GM12878 (cell line): Measurements from ENCODE around the gene JTB. TPM values are rescaled to one million over a fixed set of nuclear protein-coding genes. Genes with fewer than 3 reads are reported as not detected.
A peak's percentile ranks its signal among the peaks of the same experiment; 100 is the strongest.

Source experiments
- ATF7 ChIP-seq: fragments of 450-650 bp; IDR thresholded peaks from 2 replicates; pipeline ENCODE4 v1.6.1; 2016; ENCODE audit warnings: low read depth, mild to moderate bottlenecking
- BCL11A ChIP-seq: IDR thresholded peaks from 2 replicates; pipeline ENCODE4 v1.6.1; 2011; ENCODE audit warnings: low read depth, low read length
- BCLAF1 ChIP-seq: fragments of 450-650 bp; IDR thresholded peaks from 2 replicates; pipeline ENCODE4 v1.6.1; 2017; ENCODE audit warnings: antibody characterized with exemption, mild to moderate bottlenecking, moderate library complexity
- CREB1 ChIP-seq: IDR thresholded peaks from 2 replicates; pipeline ENCODE4 v1.6.1; 2012; ENCODE audit warnings: low read depth, mild to moderate bottlenecking, inconsistent platforms
- IRF4 ChIP-seq: IDR thresholded peaks from 2 replicates; pipeline ENCODE4 v1.6.1; 2011; ENCODE audit warnings: low read depth, low read length
- IRF5 ChIP-seq: fragments of 450-650 bp; IDR thresholded peaks from 2 replicates; pipeline ENCODE4 v1.6.1; 2017; ENCODE audit warnings: borderline replicate concordance
- KDM1A ChIP-seq: fragments of 200-600 bp; sonication (generic); IDR thresholded peaks from 2 replicates; pipeline ENCODE4 v1.6.1; 2016; ENCODE audit warnings: borderline replicate concordance
- MAX ChIP-seq: IDR thresholded peaks from 2 replicates; pipeline ENCODE4 v1.6.1; 2012; ENCODE audit warnings: low read depth, low read length, improper control_type of control experiment
- MYC ChIP-seq: IDR thresholded peaks from 2 replicates; pipeline ENCODE4 v1.6.1; 2011; ENCODE audit warnings: mild to moderate bottlenecking, low read length, moderate library complexity, inconsistent platforms; ENCODE audit not compliant: insufficient read depth, insufficient replicate concordance, insufficient read length, severe bottlenecking
- NFYA ChIP-seq: IDR thresholded peaks from 2 replicates; pipeline ENCODE4 v1.6.1; 2011; ENCODE audit warnings: low read depth, mild to moderate bottlenecking, low read length, improper control_type of control experiment, borderline replicate concordance
- POLR2A ChIP-seq: IDR thresholded peaks from 2 replicates; pipeline ENCODE4 v1.6.1; 2011; ENCODE audit warnings: low read depth, mild to moderate bottlenecking, low read length
- RB1 ChIP-seq: fragments of 450-650 bp; formaldehyde crosslinking; IDR thresholded peaks from 2 replicates; pipeline ENCODE4 v1.6.1; 2017; ENCODE audit warnings: mild to moderate bottlenecking, borderline replicate concordance
- RELA ChIP-seq: fragments of 450-650 bp; IDR thresholded peaks from 2 replicates; pipeline ENCODE4 v1.8.0; 2014; ENCODE audit warnings: borderline replicate concordance; ENCODE audit not compliant: partially characterized antibody
- RUNX3 ChIP-seq: IDR thresholded peaks from 2 replicates; pipeline ENCODE4 v1.6.1; 2012; ENCODE audit warnings: low read length, inconsistent platforms
- SIX5 ChIP-seq: IDR thresholded peaks from 2 replicates; pipeline ENCODE4 v1.6.1; 2011; ENCODE audit warnings: mild to moderate bottlenecking, low read depth, low read length, moderate library complexity; ENCODE audit not compliant: severe bottlenecking
- SKIL ChIP-seq: fragments of 450-650 bp; IDR thresholded peaks from 2 replicates; pipeline ENCODE4 v1.6.1; 2017; ENCODE audit warnings: mild to moderate bottlenecking, low read depth, inconsistent platforms; ENCODE audit not compliant: poor library complexity, severe bottlenecking
- SRF ChIP-seq, 2 experiments: IDR thresholded peaks; 2 replicates each; pipeline ENCODE4 v1.6.1; 2011; ENCODE audit warnings: low read depth in 2 of 2, low read length in 2 of 2, mild to moderate bottlenecking in 1 of 2, moderate library complexity in 1 of 2
- STAT1 ChIP-seq: fragments of 450-650 bp; conservative IDR thresholded peaks from 2 replicates; pipeline ENCODE4 v1.6.1; 2014; ENCODE audit warnings: antibody characterized with exemption, mild to moderate bottlenecking
- SUZ12 ChIP-seq: fragments of 200-600 bp; sonication (generic); IDR thresholded peaks from one replicate; pipeline ENCODE4 v1.6.1; 2018; ENCODE audit warnings: antibody characterized with exemption, mild to moderate bottlenecking; ENCODE audit not compliant: unreplicated experiment
- TARDBP ChIP-seq: IDR thresholded peaks from 2 replicates; pipeline ENCODE4 v1.6.1; 2016; ENCODE audit warnings: borderline replicate concordance
- TCF12 ChIP-seq: IDR thresholded peaks from 2 replicates; pipeline ENCODE4 v1.6.1; 2011; ENCODE audit warnings: low read depth, mild to moderate bottlenecking, low read length
- USF1 ChIP-seq: IDR thresholded peaks from 2 replicates; pipeline ENCODE4 v1.6.1; 2011; ENCODE audit warnings: borderline replicate concordance, low read depth, mild to moderate bottlenecking, moderate library complexity, mixed read lengths, low read length; ENCODE audit not compliant: insufficient read depth; ENCODE audit errors: extremely low read length
- ZNF207 ChIP-seq: fragments of 450-650 bp; IDR thresholded peaks from 2 replicates; pipeline ENCODE4 v1.6.1; 2014; ENCODE audit warnings: antibody characterized with exemption, mild to moderate bottlenecking, borderline replicate concordance
- polyA plus RNA-seq, 11 experiments: library from polyadenylated mRNA; depleted of rRNA in 4 of 11; unstranded in 6 of 11; stranded (reverse) in 5 of 11; fragments of >200 nt; fragmentation: Nextera tagmentation in 4 of 11; fragmentation: Illumina TruSeq in 1 of 11; extraction: Ambion mirVana in 4 of 11; extraction: Trizol in 1 of 11; gene quantifications; 1 replicate in 1 of 11; 2 replicates in 10 of 11; pipeline versions ENCODE4 v1.2.1 to v1.2.3, GENCODE V29; 2011 to 2016; ENCODE audit warnings: inconsistent platforms in 2 of 11, missing spikeins in 2 of 11, low read depth in 1 of 11
- total RNA-seq, 4 experiments: library from RNA; depleted of rRNA in 3 of 4; stranded (reverse); fragments of >200 nt in 3 of 4; fragmentation: Illumina TruSeq in 1 of 4; extraction: Trizol in 1 of 4; gene quantifications; 2 replicates each; pipeline versions ENCODE4 v1.2.1 to v1.2.3, GENCODE V29; 2013 to 2021

JTB gene
- total and polyA plus RNA-seq, 10 of the 15 experiments (the other 5 are each of a cell fraction or from before 2014, with no cell fraction given) = 25.0 to 298 (median 155) TPM

- no peak for TF ChIP-seq TARDBP
- TF ChIP-seq NFYA = peak; percentile 91
- 0 out of 2 replicates have a peak, but pooled peaks have one; percentile 5 for TF ChIP-seq IRF5
- peak; percentile 73 for TF ChIP-seq TCF12
- no peak for TF ChIP-seq BCL11A
- no peak for TF ChIP-seq CREB1
- TF ChIP-seq MYC = peak; percentile 68
- TF ChIP-seq POLR2A = peak; percentile 90
- peak; percentile 65 for TF ChIP-seq SKIL
- 0 out of 4 replicates have a peak, but pooled peaks of 1 of the 2 experiments have one; percentile 6 for TF ChIP-seq SRF (IDR thresholded peaks at IDR 0.05; ENCODE audit: low read depth in 2 of 2, low read length in 2 of 2)
- no peak for TF ChIP-seq SUZ12
- peak; percentile 64 for TF ChIP-seq ATF7
- TF ChIP-seq IRF4 = no peak
- no peak for TF ChIP-seq KDM1A
- peak; percentile 76 for TF ChIP-seq RELA
- no peak for TF ChIP-seq SIX5
- peak; percentile 84 for TF ChIP-seq USF1
- TF ChIP-seq STAT1 = no peak; the same call in 1 of the 2 replicates
- TF ChIP-seq MAX = peak; percentile 60
- TF ChIP-seq ZNF207 = peak; percentile 70; the same call in 1 of the 2 replicates
- no peak for TF ChIP-seq RUNX3
- TF ChIP-seq BCLAF1 = no peak
- 0 out of 2 replicates have a peak, but pooled peaks have one; percentile 57 for TF ChIP-seq RB1
Measured at GRCh38 chr1:153967107-153967999, 10.1 kb downstream of the JTB start, which contains the start of gene CREB3L4 (continued).
